IPS-NIHi7 (cell line): ENCODE results near the gene DTNB.
A peak's percentile ranks its signal among the peaks of the same experiment; 100 is the strongest.
"Not testable (repeated sequence)": the region's sequence is repeated elsewhere in the genome, so short reads cannot be mapped to it uniquely, and the experiment has no call there.

Experiments used
- DNase-seq: peaks from one replicate; pipeline ENCODE4 v3.0.0; 2012; ENCODE audit warnings: mixed read lengths; ENCODE audit errors: extremely low spot score

Gene DTNB

GRCh38 chr2:25684577-25685473 lies 11.4 kb upstream of the DTNB start:
- DNase-seq: no peak

- DNase-seq: no peak
Measured at GRCh38 chr2:25682082-25682481, 8.7 kb upstream of the DTNB start.

GRCh38 chr2:25677877-25678276 lies 4.5 kb upstream of the DTNB start:
- no peak for DNase-seq

GRCh38 chr2:25674077-25674362 lies 643 bp upstream of the DTNB start:
- DNase-seq: no peak

GRCh38 chr2:25672494-25673299 lies 680 bp downstream of the DTNB start:
- DNase-seq: peak; percentile 79

GRCh38 chr2:25671622-25672021 lies 1.8 kb downstream of the DTNB start:
- no peak for DNase-seq

GRCh38 chr2:25669520-25669919 lies 3.9 kb downstream of the DTNB start:
- DNase-seq: no peak

- DNase-seq: no peak
Measured at GRCh38 chr2:25666218-25666617, 7.2 kb downstream of the DTNB start.

- not testable (repeated sequence) for DNase-seq
Measured at GRCh38 chr2:25665429-25665828, 7.9 kb downstream of the DTNB start.

GRCh38 chr2:25664965-25665307 lies 8.4 kb downstream of the DTNB start:
- DNase-seq: no peak

GRCh38 chr2:25664183-25664964 lies 9.0 kb downstream of the DTNB start:
- DNase-seq: peak; percentile 77

GRCh38 chr2:25655316-25655715 lies 18.1 kb downstream of the DTNB start:
- no peak for DNase-seq

- no peak for DNase-seq
Measured at GRCh38 chr2:25654801-25655200, 18.6 kb downstream of the DTNB start.

- DNase-seq: no peak
Measured at GRCh38 chr2:25651782-25652455, 21.5 kb downstream of the DTNB start.

- no peak for DNase-seq
Measured at GRCh38 chr2:25651066-25651465, 22.3 kb downstream of the DTNB start.

- no peak for DNase-seq
Measured at GRCh38 chr2:25650256-25650655, 23.1 kb downstream of the DTNB start.

GRCh38 chr2:25649786-25650185 lies 23.6 kb downstream of the DTNB start:
- DNase-seq: no peak

GRCh38 chr2:25642298-25642697 lies 31.1 kb downstream of the DTNB start:
- no peak for DNase-seq

GRCh38 chr2:25639696-25640095 lies 33.7 kb downstream of the DTNB start:
- no peak for DNase-seq

GRCh38 chr2:25639131-25639530 lies 34.2 kb downstream of the DTNB start:
- no peak for DNase-seq

- no peak for DNase-seq
Measured at GRCh38 chr2:25635797-25636196, 37.6 kb downstream of the DTNB start.

GRCh38 chr2:25633801-25634200 lies 39.6 kb downstream of the DTNB start:
- DNase-seq: not testable (repeated sequence)
